Coronary artery (tissue), 2 donors: ENCODE results near the gene SPC24.
"Not testable (repeated sequence)": the region's sequence is repeated elsewhere in the genome, so short reads cannot be mapped to it uniquely, and the experiment has no call there.

ENCODE experiments used
- DNase-seq: peaks from one replicate; pipeline ENCODE4 v3.0.0-alpha.2; 2017; ENCODE audit warnings: low spot score
- H3K27ac ChIP-seq, 2 donors: fragments of 200-600 bp; sonication (generic); one replicate each; pipeline ENCODE4 v1.5.1; 2016 to 2019
- H3K4me3 ChIP-seq: fragments of 200-600 bp; sonication (generic); 2 replicates; pipeline ENCODE4 v1.5.1; 2016; ENCODE audit warnings: mild to moderate bottlenecking, moderate library complexity
- TF ChIP-seq, protein P1 (sequence below): fragments of 200-600 bp; sonication (generic); IDR thresholded peaks from one replicate; pipeline ENCODE4 v1.5.1; 2019; ENCODE audit warnings: antibody characterized with exemption

The SPC24 gene

GRCh38 chr19:11179716-11180297 lies 24.2 kb upstream of the SPC24 start:
- DNase-seq, result no peak
- peak overlapping the region; percentile 79 for H3K27ac ChIP-seq
- peak overlapping the region; percentile 35 for H3K4me3 ChIP-seq
- TF ChIP-seq, protein P1, sequence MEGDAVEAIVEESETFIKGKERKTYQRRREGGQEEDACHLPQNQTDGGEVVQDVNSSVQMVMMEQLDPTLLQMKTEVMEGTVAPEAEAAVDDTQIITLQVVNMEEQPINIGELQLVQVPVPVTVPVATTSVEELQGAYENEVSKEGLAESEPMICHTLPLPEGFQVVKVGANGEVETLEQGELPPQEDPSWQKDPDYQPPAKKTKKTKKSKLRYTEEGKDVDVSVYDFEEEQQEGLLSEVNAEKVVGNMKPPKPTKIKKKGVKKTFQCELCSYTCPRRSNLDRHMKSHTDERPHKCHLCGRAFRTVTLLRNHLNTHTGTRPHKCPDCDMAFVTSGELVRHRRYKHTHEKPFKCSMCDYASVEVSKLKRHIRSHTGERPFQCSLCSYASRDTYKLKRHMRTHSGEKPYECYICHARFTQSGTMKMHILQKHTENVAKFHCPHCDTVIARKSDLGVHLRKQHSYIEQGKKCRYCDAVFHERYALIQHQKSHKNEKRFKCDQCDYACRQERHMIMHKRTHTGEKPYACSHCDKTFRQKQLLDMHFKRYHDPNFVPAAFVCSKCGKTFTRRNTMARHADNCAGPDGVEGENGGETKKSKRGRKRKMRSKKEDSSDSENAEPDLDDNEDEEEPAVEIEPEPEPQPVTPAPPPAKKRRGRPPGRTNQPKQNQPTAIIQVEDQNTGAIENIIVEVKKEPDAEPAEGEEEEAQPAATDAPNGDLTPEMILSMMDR, result no peak

DNA sequence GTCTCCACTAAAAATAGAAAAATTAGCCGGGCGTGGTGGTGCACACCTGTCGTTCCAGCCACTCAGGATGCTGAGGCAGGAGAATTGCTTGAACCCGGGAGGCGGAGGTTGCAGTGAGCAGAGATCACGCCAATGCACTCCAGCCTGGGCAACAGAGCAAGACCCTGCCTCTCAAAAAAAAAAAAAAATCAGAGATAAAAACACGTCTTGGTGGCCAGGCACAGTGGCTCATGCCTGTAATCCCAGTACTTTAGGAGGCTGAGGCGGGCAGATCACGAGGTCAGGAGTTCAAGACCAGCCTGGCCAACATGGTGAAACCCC lies 23.5 kb upstream of the SPC24 start:
- not testable (repeated sequence) for DNase-seq, H3K4me3 ChIP-seq
- peak overlapping the region; percentile 79 for H3K27ac ChIP-seq

GRCh38 chr19:11177592-11177991 lies 22.0 kb upstream of the SPC24 start:
- DNase-seq, result no peak
- peak overlapping the region in 1 of 2 donors; percentile 79 for H3K27ac ChIP-seq

GRCh38 chr19:11176466-11177193 lies 21.0 kb upstream of the SPC24 start:
- H3K27ac ChIP-seq, result no peak overlapping the region
- DNase-seq, result no peak
- no peak overlapping the region for H3K4me3 ChIP-seq
- TF ChIP-seq, protein P1, result no peak

More at GRCh38 chr19:11177592-11177991, 22.0 kb upstream of the SPC24 start:
- TF ChIP-seq, protein P1, result no peak
- no peak overlapping the region for H3K4me3 ChIP-seq

DNA sequence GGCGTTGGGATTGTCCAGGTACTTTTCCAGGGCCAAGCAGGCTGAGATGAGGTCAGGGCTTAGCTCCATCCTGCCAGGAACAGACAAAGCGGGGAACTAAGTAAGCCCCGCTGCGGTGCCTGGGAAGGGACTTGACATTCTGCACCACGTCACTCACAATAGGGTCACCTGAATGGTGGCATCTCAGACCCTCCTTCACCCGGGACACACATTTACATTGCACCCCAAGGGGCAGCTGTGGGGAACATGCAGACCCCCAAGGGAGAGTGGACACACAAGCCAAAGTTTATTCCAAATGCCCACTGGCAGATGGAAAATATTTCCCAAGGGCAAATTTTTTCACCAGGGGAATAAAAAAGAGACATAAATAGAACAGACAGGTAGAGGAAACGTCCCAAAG lies 20.3 kb upstream of the SPC24 start:
- H3K27ac ChIP-seq, result peak overlapping the region in 1 of 2 donors; percentile 58

GRCh38 chr19:11174336-11174735 lies 18.8 kb upstream of the SPC24 start:
- DNase-seq, result no peak
- Histone ChIP-seq H3K4me3 (no peak overlapping the region), H3K27ac (peak overlapping the region in 1 of 2 donors; percentile 66)
- TF ChIP-seq, protein P1, result no peak

More for the DNA sequence above, 20.3 kb upstream of the SPC24 start:
- TF ChIP-seq, protein P1, result no peak
- H3K4me3 ChIP-seq, result no peak overlapping the region
- DNase-seq, result no peak

GRCh38 chr19:11173516-11174155 lies 18.1 kb upstream of the SPC24 start:
- Histone ChIP-seq H3K27ac (peak overlapping the region; percentile 37 to 66), H3K4me3 (no peak overlapping the region)
- DNase-seq, result no peak
- TF ChIP-seq, protein P1, result no peak
